Thyroid gland (tissue), 4 donors: Measurements from ENCODE around the gene ALLC.

ENCODE experiments used
- POLR2A ChIP-seq, 2 donors: fragments of 450-650 bp; IDR thresholded peaks; one replicate each; pipeline ENCODE4 v1.6.1; 2017; ENCODE audit warnings: antibody characterized with exemption in 2 of 2, mild to moderate bottlenecking in 2 of 2, moderate library complexity in 1 of 2
- TF ChIP-seq, protein P1 (sequence below), 6 experiments: fragments of 200-600 bp in 3 of 6; fragments of 450-650 bp in 3 of 6; sonication (generic) in 3 of 6; IDR thresholded peaks; one replicate each; pipeline ENCODE4 v1.5.1; 2016 to 2019; ENCODE audit warnings: antibody characterized with exemption in 6 of 6, mild to moderate bottlenecking in 2 of 6, inconsistent platforms in 1 of 6, moderate library complexity in 1 of 6

DNA sequence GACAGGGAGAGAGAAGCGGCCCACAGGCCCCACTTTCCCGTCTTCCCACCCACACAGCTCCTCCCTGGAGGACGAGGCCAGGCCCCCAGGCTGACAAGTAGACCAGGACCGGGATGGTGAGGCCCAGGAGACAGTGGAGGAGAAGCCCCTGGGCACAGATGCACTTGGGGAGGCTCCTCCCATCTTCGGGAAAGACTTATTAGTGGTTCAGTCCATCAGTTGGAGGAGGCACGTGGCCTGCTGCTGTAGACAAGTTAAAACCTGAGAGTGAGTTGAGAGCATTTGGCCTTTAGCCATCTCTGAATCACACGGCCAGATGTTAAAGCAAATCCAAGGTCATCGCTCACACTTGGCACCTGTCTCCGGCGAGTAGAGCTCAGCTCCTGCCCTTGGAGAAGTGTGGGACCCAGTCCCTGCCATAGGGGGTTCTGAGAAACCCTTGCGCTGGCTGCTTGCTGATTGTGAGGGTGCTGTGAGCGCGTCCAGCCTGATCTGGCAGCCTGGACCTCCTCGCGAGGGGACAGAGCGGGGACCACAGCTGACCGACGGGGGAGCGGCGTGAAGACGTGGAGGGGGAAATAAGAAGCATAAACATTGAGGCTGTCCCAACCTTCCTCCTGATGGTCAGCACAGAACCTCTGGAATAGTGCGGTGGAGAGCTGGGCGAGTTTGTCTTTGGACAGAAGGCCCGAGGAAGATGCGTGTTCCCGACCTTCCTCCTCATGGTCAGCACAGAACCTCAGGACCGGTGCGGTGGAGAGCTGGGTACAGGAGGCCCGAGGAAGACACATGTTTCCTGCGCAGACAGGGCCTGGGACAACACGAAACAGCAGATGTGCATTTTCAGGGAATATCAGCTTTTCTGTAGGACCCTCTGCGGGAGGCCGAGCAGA lies 24.7 kb upstream of the ALLC start:
- TF ChIP-seq POLR2A (IDR thresholded peaks at IDR 0.05), result no peak
- TF ChIP-seq, protein P1, sequence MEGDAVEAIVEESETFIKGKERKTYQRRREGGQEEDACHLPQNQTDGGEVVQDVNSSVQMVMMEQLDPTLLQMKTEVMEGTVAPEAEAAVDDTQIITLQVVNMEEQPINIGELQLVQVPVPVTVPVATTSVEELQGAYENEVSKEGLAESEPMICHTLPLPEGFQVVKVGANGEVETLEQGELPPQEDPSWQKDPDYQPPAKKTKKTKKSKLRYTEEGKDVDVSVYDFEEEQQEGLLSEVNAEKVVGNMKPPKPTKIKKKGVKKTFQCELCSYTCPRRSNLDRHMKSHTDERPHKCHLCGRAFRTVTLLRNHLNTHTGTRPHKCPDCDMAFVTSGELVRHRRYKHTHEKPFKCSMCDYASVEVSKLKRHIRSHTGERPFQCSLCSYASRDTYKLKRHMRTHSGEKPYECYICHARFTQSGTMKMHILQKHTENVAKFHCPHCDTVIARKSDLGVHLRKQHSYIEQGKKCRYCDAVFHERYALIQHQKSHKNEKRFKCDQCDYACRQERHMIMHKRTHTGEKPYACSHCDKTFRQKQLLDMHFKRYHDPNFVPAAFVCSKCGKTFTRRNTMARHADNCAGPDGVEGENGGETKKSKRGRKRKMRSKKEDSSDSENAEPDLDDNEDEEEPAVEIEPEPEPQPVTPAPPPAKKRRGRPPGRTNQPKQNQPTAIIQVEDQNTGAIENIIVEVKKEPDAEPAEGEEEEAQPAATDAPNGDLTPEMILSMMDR (IDR thresholded peaks at IDR 0.05), result no peak
